Left ventricle myocardium inferior (tissue), 1 donor: ENCODE data around the gene SSNA1. TPM values are rescaled to one million over a fixed set of nuclear protein-coding genes. Genes with fewer than 3 reads are reported as not detected.

Experiments
- DNase-seq: peaks from one replicate; pipeline ENCODE4 v3.0.0-alpha.2; 2020
- H3K27ac ChIP-seq: fragments of 200-600 bp; replicated peaks from 2 replicates; pipeline ENCODE4 v1.8.0; 2021
- H3K27me3 ChIP-seq: fragments of 200-600 bp; 2 replicates; pipeline ENCODE4 v1.8.0; 2021; ENCODE audit warnings: low read depth
- H3K36me3 ChIP-seq: fragments of 200-600 bp; 2 replicates; pipeline ENCODE4 v1.8.0; 2021
- H3K4me1 ChIP-seq: fragments of 200-600 bp; 2 replicates; pipeline ENCODE4 v1.8.0; 2021
- H3K4me3 ChIP-seq: fragments of 200-600 bp; 2 replicates; pipeline ENCODE4 v1.8.0; 2021; ENCODE audit warnings: mild to moderate bottlenecking, moderate library complexity
- H3K9me3 ChIP-seq: fragments of 200-600 bp; replicated peaks from 2 replicates; pipeline ENCODE4 v1.8.0; 2021
- intact Hi-C: fragments of 100-400 bp; cut with micrococcal nuclease; formaldehyde crosslinking; loops from one replicate; pipeline ENCODE4 v1.11.0; 2022
- total RNA-seq: library from RNA; stranded (reverse); fragmentation: NEBNext Ultra II Directional; extraction: Animal tissue kit (Norgen Biotek cat#: 25700); gene quantifications from one replicate; pipeline ENCODE4 v1.2.1, GENCODE V29; 2021
- TF ChIP-seq, protein P1 (sequence below): fragments of 200-600 bp; IDR thresholded peaks from 2 replicates; pipeline ENCODE4 v1.8.0; 2021; ENCODE audit warnings: antibody characterized with exemption, mild to moderate bottlenecking, borderline replicate concordance
- donor health status: DM: no; HTN: yes; CAD: no; lungs with severe emphysema.

SSNA1 gene
- total RNA-seq, 1 donor from 2014 or later: 72.3 TPM

- intact Hi-C loops: no loop called here
- DNase-seq: peak; percentile 91
- H3K4me3 ChIP-seq: peak within 1 kb of the TSS; percentile 91
- peak within 1 kb of the TSS; percentile 94 for H3K27ac ChIP-seq
- H3K36me3 ChIP-seq: no peaks in the 10 kb centered on the region
- H3K9me3 ChIP-seq: no peaks in the 10 kb centered on the region
- peaks cover 61% of the 10 kb centered on the region for H3K4me1 ChIP-seq
- TF ChIP-seq, protein P1, sequence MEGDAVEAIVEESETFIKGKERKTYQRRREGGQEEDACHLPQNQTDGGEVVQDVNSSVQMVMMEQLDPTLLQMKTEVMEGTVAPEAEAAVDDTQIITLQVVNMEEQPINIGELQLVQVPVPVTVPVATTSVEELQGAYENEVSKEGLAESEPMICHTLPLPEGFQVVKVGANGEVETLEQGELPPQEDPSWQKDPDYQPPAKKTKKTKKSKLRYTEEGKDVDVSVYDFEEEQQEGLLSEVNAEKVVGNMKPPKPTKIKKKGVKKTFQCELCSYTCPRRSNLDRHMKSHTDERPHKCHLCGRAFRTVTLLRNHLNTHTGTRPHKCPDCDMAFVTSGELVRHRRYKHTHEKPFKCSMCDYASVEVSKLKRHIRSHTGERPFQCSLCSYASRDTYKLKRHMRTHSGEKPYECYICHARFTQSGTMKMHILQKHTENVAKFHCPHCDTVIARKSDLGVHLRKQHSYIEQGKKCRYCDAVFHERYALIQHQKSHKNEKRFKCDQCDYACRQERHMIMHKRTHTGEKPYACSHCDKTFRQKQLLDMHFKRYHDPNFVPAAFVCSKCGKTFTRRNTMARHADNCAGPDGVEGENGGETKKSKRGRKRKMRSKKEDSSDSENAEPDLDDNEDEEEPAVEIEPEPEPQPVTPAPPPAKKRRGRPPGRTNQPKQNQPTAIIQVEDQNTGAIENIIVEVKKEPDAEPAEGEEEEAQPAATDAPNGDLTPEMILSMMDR: no peak
- H3K27me3 ChIP-seq: no peaks in the 10 kb centered on the region
These were observed 16.9 kb downstream of the SSNA1 start, which contains the start of the genes NDOR1 and TMEM203 for GRCh38 chr9:137205126-137206069. NDOR1 (plus strand) TSS chr9:137205700; CDS start chr9:137205778, 78 bp downstream. TMEM203 (minus strand) TSS chr9:137205648; CDS start chr9:137205414, 234 bp downstream.

DNA sequence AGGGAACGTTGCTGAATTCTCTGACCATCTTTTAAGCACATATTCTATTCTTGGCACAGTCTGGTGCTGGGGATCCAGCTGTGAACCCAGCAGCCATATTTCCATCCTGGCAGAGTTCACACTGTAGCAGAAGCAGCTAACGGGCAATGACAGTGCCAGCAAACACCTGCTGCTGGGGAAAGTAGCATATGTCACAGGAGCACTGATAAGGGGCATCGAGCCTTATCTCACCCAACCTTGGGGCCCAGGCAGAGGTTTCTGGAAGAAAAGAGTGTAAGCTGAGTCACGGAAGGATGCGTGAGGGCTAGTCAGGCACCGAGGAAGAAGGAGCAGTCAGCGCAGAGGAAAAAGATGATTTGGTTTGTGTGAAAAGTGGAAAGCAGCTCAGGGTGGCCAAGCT is 18.1 kb downstream of the SSNA1 start:
- Histone ChIP-seq H3K4me3 (peak overlapping the region; percentile 91), H3K36me3 (no peaks in the 10 kb centered on the region), H3K9me3 (no peaks in the 10 kb centered on the region), H3K4me1 (peaks cover 53% of the 10 kb centered on the region), H3K27me3 (no peaks in the 10 kb centered on the region), H3K27ac (no peak overlapping the region)
- intact Hi-C loops: no loop called here
- TF ChIP-seq, protein P1: no peak
- no peak for DNase-seq

DNA sequence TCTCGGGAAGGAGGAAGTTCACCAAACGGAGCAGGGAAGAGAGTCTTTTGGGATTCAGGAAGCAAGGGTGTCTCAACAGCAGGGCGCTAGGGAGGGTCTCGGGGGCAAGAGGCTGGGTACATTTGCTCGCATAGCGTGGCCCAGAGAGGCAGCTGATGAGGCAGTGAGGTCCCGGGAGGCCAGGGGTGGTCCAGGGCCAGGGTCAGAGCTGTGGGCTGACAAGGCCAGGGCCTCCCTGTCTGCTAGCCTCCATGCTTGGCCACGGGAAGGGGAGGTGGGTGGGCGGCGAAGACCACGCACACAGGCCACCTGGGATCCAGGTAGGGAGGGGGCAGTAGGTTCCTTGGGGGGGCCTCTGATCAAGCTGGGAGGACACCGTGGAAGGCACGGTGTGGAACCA is 23.1 kb downstream of the SSNA1 start:
- H3K4me3 ChIP-seq: no peak overlapping the region
- H3K9me3 ChIP-seq: no peaks in the 10 kb centered on the region
- H3K27ac ChIP-seq: no peak overlapping the region
- TF ChIP-seq, protein P1: no peak
- peaks cover 7% of the 10 kb centered on the region for H3K4me1 ChIP-seq
- intact Hi-C loops: no loop called here
- H3K27me3 ChIP-seq: no peaks in the 10 kb centered on the region
- DNase-seq: no peak
- peaks cover 13% of the 10 kb centered on the region for H3K36me3 ChIP-seq

DNA sequence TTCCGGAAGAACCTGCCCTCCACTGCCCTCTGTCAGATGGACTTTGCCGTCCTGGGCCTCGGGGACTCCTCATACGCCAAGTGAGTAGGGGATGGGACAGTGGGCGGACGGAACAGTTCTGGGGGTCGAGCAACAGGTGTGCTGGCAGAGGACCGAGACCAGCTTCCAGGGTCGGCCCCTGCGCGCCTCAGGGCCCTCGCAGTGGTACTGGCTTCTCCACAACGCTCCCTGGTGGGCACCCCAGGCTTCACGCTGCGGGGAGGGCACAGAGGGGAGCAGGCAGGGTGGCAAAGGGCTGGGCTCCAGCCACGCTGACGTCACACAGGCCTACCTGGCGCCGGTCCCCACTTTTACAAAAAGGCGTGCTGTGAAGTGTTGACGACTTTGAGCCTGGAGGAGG is 24.0 kb downstream of the SSNA1 start:
- intact Hi-C loops: no loop called here
- H3K27ac ChIP-seq: no peak overlapping the region
- no peak overlapping the region for H3K4me3 ChIP-seq
- no peaks in the 10 kb centered on the region for H3K27me3 ChIP-seq
- peaks cover 10% of the 10 kb centered on the region for H3K4me1 ChIP-seq
- H3K9me3 ChIP-seq: no peaks in the 10 kb centered on the region
- peaks cover 15% of the 10 kb centered on the region for H3K36me3 ChIP-seq
- TF ChIP-seq, protein P1: no peak
- no peak for DNase-seq

GRCh38 chr9:137213160-137214060 is 24.9 kb downstream of the SSNA1 start:
- Histone ChIP-seq H3K9me3 (no peaks in the 10 kb centered on the region), H3K27me3 (no peaks in the 10 kb centered on the region), H3K4me3 (no peak overlapping the region), H3K27ac (no peak overlapping the region), H3K4me1 (peaks cover 19% of the 10 kb centered on the region), H3K36me3 (peaks cover 15% of the 10 kb centered on the region)
- intact Hi-C loops: no loop called here
- no peak for DNase-seq
- TF ChIP-seq, protein P1: no peak
